Measurements from ENCODE around the gene SLC9C1. TPM values are rescaled to one million over a fixed set of nuclear protein-coding genes. Genes with fewer than 3 reads are reported as not detected.

SLC9C1 gene
- total RNA-seq, 3 donors from 2014 or later: 0.34 to 0.96 (median 0.51) TPM

- no peak for TF ChIP-seq CTCF (IDR thresholded peaks at IDR 0.05)
- no peak for DNase-seq
- Histone ChIP-seq H3K4me1 (ENCODE audit: low read depth) (no peaks in the 10 kb centered on the region), H3K36me3 (ENCODE audit: low read depth) (no peaks in the 10 kb centered on the region), H3K9me3 (no peaks in the 10 kb centered on the region), H3K4me3 (no peak overlapping the region)
- intact Hi-C loops (cut with DNase I, micrococcal nuclease): no loop called here
- no peak for ATAC-seq
Measured at GRCh38 chr3:112253301-112253971, 40.6 kb downstream of the SLC9C1 start.

- TF ChIP-seq CTCF (IDR thresholded peaks at IDR 0.05): no peak
- Histone ChIP-seq H3K9me3 (no peaks in the 10 kb centered on the region), H3K4me3 (no peak overlapping the region), H3K4me1 (ENCODE audit: low read depth) (no peaks in the 10 kb centered on the region), H3K36me3 (ENCODE audit: low read depth) (no peaks in the 10 kb centered on the region)
- no peak for ATAC-seq
- intact Hi-C loops (cut with DNase I, micrococcal nuclease): no loop called here
- no peak for DNase-seq
Measured at GRCh38 chr3:112247900-112248299, 46.1 kb downstream of the SLC9C1 start.

GRCh38 chr3:112247350-112247749 is 46.7 kb downstream of the SLC9C1 start:
- no peak for ATAC-seq
- DNase-seq: no peak
- Histone ChIP-seq H3K4me1 (ENCODE audit: low read depth) (no peaks in the 10 kb centered on the region), H3K4me3 (no peak overlapping the region), H3K9me3 (no peaks in the 10 kb centered on the region), H3K36me3 (ENCODE audit: low read depth) (no peaks in the 10 kb centered on the region)
- TF ChIP-seq CTCF (IDR thresholded peaks at IDR 0.05): no peak
- intact Hi-C loops (cut with DNase I, micrococcal nuclease): no loop called here

GRCh38 chr3:112233083-112233482 is 60.9 kb downstream of the SLC9C1 start:
- no peak for TF ChIP-seq CTCF (IDR thresholded peaks at IDR 0.05)
- Histone ChIP-seq H3K4me1 (ENCODE audit: low read depth) (no peaks in the 10 kb centered on the region), H3K4me3 (no peak overlapping the region), H3K36me3 (ENCODE audit: low read depth) (no peaks in the 10 kb centered on the region), H3K9me3 (no peaks in the 10 kb centered on the region)
- DNase-seq (peak in 1 of 3 donors; percentile 2), ATAC-seq (no peak)
- intact Hi-C loops (cut with DNase I, micrococcal nuclease): no loop called here

GRCh38 chr3:112231727-112232126 is 62.3 kb downstream of the SLC9C1 start:
- ATAC-seq: no peak
- TF ChIP-seq CTCF (IDR thresholded peaks at IDR 0.05): no peak
- intact Hi-C loops (cut with DNase I, micrococcal nuclease): no loop called here
- Histone ChIP-seq H3K4me3 (no peak overlapping the region), H3K9me3 (no peaks in the 10 kb centered on the region), H3K36me3 (ENCODE audit: low read depth) (no peaks in the 10 kb centered on the region), H3K4me1 (ENCODE audit: low read depth) (no peaks in the 10 kb centered on the region)
- no peak for DNase-seq

- no peak for ATAC-seq
- H3K4me1 ChIP-seq (ENCODE audit: low read depth): no peaks in the 10 kb centered on the region
- no peak overlapping the region for H3K4me3 ChIP-seq
- intact Hi-C loops (cut with DNase I, micrococcal nuclease): no loop called here
- no peak for TF ChIP-seq CTCF (IDR thresholded peaks at IDR 0.05)
- H3K9me3 ChIP-seq: peaks cover 4% of the 10 kb centered on the region
- no peaks in the 10 kb centered on the region for H3K36me3 ChIP-seq (ENCODE audit: low read depth)
- DNase-seq: no peak
Measured at GRCh38 chr3:112230033-112230432, 64.0 kb downstream of the SLC9C1 start.

Measured in mucosa of descending colon (tissue), 3 donors.